ENCODE data around the gene LACRT.

Gene LACRT

DNA sequence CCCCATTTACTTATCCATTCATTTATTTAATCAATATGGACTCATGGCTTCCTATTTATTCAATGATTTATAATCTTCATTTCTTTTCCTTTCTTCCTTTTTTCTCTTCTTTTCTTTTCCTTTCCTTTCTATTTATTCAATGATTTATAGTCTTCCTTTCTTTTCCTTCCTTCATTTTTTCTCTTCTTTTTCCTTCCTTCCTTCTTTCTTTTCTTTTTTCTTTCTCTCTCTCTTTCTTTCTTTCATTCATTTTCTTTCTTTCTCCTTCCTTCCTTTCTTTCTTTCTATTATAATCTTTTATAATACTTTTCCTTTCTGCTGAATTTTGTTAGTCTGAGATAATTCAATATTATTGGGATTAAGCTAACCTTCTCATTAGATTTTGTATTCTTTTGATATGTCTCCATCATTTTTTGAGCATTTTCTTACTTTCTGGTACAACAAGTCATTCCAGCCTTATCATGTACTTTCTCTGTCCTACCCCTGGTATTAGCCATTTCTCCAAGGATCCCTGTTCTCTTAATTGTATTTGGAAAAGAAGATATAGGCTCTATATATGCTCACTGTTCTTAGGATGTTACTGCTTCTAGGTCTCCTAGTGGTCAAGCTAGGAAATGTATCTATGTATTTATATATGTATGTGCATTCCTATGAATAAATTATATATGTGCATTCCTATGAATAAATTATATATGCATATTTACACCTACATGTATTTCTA lies 12.1 kb downstream of the LACRT start:
- TF ChIP-seq, protein P1, sequence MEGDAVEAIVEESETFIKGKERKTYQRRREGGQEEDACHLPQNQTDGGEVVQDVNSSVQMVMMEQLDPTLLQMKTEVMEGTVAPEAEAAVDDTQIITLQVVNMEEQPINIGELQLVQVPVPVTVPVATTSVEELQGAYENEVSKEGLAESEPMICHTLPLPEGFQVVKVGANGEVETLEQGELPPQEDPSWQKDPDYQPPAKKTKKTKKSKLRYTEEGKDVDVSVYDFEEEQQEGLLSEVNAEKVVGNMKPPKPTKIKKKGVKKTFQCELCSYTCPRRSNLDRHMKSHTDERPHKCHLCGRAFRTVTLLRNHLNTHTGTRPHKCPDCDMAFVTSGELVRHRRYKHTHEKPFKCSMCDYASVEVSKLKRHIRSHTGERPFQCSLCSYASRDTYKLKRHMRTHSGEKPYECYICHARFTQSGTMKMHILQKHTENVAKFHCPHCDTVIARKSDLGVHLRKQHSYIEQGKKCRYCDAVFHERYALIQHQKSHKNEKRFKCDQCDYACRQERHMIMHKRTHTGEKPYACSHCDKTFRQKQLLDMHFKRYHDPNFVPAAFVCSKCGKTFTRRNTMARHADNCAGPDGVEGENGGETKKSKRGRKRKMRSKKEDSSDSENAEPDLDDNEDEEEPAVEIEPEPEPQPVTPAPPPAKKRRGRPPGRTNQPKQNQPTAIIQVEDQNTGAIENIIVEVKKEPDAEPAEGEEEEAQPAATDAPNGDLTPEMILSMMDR (conservative IDR thresholded peaks at IDR 0.05) = peak; percentile 28; the same call in 1 of the 2 replicates
- no peak overlapping the region; the same call in 1 of the 2 replicates for H3K27ac ChIP-seq

DNA sequence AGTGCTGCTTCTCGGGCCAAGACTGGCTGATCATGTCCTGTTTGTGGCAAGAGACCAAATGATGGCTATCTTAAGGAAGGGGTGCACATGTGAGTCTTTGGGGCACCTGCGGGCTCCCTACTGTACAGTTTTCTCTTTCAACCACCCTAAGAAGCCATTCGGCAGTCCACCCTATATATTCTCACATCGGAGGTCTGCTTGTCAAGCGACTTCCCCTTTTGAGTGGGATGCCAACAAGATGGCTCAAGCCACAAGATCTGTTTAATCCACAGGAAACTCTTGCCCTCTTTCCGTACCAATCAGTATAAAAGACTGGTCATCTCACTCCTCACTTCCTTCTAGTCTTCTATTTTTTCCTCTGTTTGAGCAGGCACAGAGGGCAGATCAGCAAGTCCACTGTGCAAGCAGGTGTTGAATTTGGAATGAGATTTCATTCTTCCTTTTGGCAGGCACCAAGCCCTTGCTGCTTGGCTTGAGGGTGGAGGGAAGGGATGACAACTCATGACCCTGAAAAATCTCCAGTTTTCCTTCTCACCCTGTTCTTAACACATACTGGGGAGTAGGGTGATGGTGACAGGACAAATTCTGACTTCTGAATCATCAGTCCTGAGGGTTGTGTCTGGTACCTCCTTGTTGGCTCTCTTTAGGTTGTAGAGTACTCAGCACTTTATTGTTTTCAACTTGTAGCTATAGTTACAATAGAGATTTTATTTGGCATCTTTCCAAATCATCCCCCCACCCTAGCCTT lies 17.6 kb downstream of the LACRT start:
- TF ChIP-seq, protein P1 (conservative IDR thresholded peaks at IDR 0.05) = no peak
- peak overlapping the region; percentile 77 for H3K27ac ChIP-seq

DNA sequence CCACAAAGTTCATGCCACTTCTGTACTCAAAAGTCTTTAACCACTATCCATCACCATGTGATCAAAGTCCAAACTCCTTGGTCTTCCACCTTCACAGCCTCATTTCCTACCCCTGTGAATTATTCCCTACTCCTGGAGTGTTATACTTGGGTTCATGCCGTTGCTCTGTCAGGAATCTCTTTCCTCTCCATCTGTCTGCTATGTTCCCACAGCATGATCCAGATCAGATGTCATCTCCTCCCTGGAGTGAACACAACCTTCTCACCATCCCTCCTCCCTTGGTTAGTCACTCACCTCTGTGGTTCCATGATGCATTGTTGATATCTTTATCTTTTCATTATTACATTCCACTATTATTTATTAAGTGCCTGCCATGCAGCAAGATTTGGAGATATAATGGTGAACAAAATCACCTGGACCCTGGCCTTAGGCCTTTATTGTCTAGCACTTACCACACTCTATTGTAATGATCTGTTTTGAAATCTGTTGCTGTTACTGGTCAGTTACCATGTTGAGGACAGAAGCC lies 22.4 kb downstream of the LACRT start:
- TF ChIP-seq, protein P1 (conservative IDR thresholded peaks at IDR 0.05) = no peak
- no peak overlapping the region for H3K27ac ChIP-seq

DNA sequence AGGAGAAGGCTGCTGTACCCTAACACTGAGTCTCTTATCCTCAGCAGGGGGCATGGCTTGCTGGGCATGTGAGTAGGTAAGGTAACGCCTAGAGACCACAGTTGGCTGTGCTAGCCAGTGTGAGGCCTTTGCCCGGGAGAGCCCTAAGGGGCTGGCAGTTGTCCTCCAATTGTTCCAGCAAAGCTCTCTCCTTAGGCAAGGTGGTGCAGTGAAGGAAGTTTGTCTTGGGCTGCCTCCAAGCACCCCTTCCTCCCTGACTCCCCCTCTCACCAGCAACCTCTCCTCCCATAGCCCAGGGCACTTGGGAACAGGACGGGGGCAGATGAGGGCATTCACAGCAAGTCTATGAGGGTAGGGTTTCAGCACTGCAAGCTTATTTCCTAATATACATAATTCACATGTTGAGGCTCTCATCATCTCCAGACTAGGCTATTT lies 23.0 kb downstream of the LACRT start:
- TF ChIP-seq, protein P1 (conservative IDR thresholded peaks at IDR 0.05) = no peak
- no peak overlapping the region for H3K27ac ChIP-seq

DNA sequence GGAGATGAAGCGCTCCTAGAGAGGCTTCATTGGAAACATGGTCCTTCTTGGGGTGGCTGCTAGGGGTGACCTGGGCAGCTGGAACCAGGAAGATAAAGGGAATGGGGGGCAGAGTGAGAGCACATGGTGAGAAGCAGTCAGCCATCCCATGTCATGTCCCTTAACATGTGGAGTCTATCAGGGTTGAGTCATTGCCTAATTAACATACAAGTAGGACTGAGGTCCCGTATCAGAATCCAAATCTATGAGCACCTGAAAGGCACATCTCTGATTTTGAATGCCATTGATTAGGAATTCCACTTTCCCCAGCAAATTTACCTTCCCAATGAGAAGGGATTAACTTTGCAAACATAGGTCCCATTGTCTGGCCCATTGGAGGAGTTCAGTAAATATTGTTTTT lies 25.9 kb downstream of the LACRT start:
- TF ChIP-seq, protein P1 (conservative IDR thresholded peaks at IDR 0.05) = no peak
- H3K27ac ChIP-seq = no peak overlapping the region

DNA sequence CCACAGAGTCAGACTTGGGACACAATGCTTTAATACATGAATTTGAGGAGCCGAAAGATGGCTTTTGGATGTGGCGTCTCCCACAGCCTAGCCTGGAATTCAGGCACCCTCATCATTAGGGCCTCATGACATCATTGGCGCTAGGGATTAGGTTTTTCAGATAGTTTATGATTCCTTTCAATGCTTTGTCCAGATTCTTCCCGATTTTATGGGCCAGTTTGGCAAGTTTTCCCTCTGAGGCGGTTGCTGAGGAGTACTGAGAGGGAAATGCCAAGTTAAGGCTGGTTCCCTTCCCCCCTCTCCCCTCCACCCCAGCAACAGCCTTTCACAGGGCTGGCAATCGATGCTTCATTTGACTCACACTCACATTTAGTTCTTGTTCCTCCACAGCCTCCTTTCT lies 26.5 kb downstream of the LACRT start:
- no peak overlapping the region for H3K27ac ChIP-seq
- TF ChIP-seq, protein P1 (conservative IDR thresholded peaks at IDR 0.05) = no peak

DNA sequence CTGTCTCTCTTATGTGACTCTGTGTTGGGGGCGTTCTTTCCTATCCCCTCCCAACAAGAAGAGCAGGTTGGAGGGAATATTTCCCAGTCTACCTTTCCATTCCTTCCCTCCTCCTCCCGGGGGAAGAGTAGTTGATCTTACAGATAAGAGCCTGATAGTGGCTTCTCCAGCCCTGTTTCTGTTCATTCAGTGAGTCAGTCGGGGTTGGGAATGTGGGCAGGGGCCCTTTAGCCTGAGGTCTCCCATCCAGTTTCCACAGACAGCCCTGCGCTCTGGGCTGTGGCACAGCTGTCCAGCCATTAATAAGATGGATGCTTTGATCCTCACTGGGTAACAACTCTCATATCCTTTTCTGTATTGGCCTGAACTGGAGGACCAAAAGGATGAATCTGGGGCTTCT lies 28.1 kb downstream of the LACRT start:
- no peak overlapping the region for H3K27ac ChIP-seq
- TF ChIP-seq, protein P1 (conservative IDR thresholded peaks at IDR 0.05) = no peak
